Aorta (tissue), 5 donors: ENCODE data around the gene ANXA2R. TPM values are rescaled to one million over a fixed set of nuclear protein-coding genes. Genes with fewer than 3 reads are reported as not detected.
A peak's percentile ranks its signal among the peaks of the same experiment; 100 is the strongest.
"Not testable (repeated sequence)": the region's sequence is repeated elsewhere in the genome, so short reads cannot be mapped to it uniquely, and the experiment has no call there.

Source experiments
- ATAC-seq: fragments of 200-7000 bp; cut with Tn5 transposase; one replicate; pipeline ENCODE4 v1.9.1; 2022; ENCODE audit warnings: moderate library complexity; ENCODE audit not compliant: low FRiP score
- DNase-seq, 2 donors: peaks; one replicate each; pipeline ENCODE4 v3.0.0-alpha.2; 2020
- H3K27ac ChIP-seq, 2 donors: one replicate each; pipeline ENCODE4 v1.5.1; 2013; ENCODE audit warnings: low read length in 2 of 2, mild to moderate bottlenecking in 2 of 2, moderate library complexity in 2 of 2, control low read depth in 1 of 2, inconsistent platforms in 1 of 2, low read depth in 1 of 2
- H3K27me3 ChIP-seq, 2 donors: one replicate each; pipeline ENCODE4 v1.6.1; 2013; ENCODE audit warnings: control low read depth in 1 of 2, low read length in 1 of 2, mild to moderate bottlenecking in 1 of 2, moderate library complexity in 1 of 2; ENCODE audit not compliant: insufficient read depth in 2 of 2, control insufficient read depth in 1 of 2
- H3K36me3 ChIP-seq, 2 donors: one replicate each; pipeline ENCODE4 v1.6.1; 2013; ENCODE audit warnings: control low read depth in 1 of 2, low read length in 1 of 2, mild to moderate bottlenecking in 1 of 2; ENCODE audit not compliant: insufficient read depth in 2 of 2, control insufficient read depth in 1 of 2
- H3K4me1 ChIP-seq, 2 donors: one replicate each; pipeline ENCODE4 v1.6.1; 2013; ENCODE audit warnings: low read length in 2 of 2, control low read depth in 1 of 2, mild to moderate bottlenecking in 1 of 2, moderate library complexity in 1 of 2; ENCODE audit not compliant: insufficient read depth in 2 of 2, control insufficient read depth in 1 of 2
- H3K4me3 ChIP-seq, 2 donors: one replicate each; pipeline ENCODE4 v1.5.1; 2013; ENCODE audit warnings: low read length in 2 of 2, control low read depth in 1 of 2, mild to moderate bottlenecking in 1 of 2
- H3K9me3 ChIP-seq: one replicate; pipeline ENCODE4 v1.6.1; 2013; ENCODE audit warnings: mild to moderate bottlenecking, low read length; ENCODE audit not compliant: control insufficient read depth
- WGBS, 2 donors: extraction: QIAGEN DNeasy Blood & Tissue Kit; methylation state at CpG; one replicate each; pipeline ENCODE4 v1.1.7; 2013; 5-methylcytosine and 5-hydroxymethylcytosine counted together
- intact Hi-C, 2 donors: fragments of 100-400 bp; cut with DNase I; formaldehyde crosslinking; loops; one replicate each; pipeline versions ENCODE4 v1.14.2 to v1.15.0; 2022
- long read RNA-seq, 2 donors: library from polyadenylated mRNA; unstranded; transcript quantifications; one replicate each; pipeline ENCODE4 v2.0.0, GENCODE V29; 2020 to 2021
- polyA plus RNA-seq, 2 donors: library from polyadenylated mRNA; stranded (reverse); fragments of 200-250 nt; gene quantifications; one replicate each; pipeline ENCODE4 v1.2.3, GENCODE V29; 2013
- total RNA-seq, 2 donors: library from RNA; stranded (reverse); fragmentation: NEBNext Ultra II Directional; extraction: Animal tissue kit (Norgen Biotek cat#: 25700); gene quantifications; one replicate each; pipeline ENCODE4 v1.2.1, GENCODE V29; 2021
- donor health status: healthy with polysubstance abuse.
- donor health status: Bipolar disorder and iron deficiency.
- donor health status: DM: no; HTN: no; CAD: no.
- donor health status: DM: no; HTN: no; CAD: no.
- donor health status: DM: yes; HTN: yes; CAD: no.

Gene ANXA2R, protein sequence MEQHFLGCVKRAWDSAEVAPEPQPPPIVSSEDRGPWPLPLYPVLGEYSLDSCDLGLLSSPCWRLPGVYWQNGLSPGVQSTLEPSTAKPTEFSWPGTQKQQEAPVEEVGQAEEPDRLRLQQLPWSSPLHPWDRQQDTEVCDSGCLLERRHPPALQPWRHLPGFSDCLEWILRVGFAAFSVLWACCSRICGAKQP
- 1 to 10 TPM; 2.7 to 6.4 TPM for total RNA-seq
- 1 to 10 TPM in 1 of 2 donors, under 1 TPM in 1; 0.38 to 3.6 TPM for polyA plus RNA-seq
- long read RNA-seq, donor 1, partial matches to known transcripts, result 0 of 2 reads
- long read RNA-seq, donor 1, other reads (novel, unspliced or antisense), result 0 of 2 reads
- long read RNA-seq, donor 2, result 0 reads

GRCh38 chr5:43040287-43041098, at the start of gene ANXA2R:
TSS of gene ANXA2R (minus strand) at chr5:43040319. CDS start at chr5:43040046, 273 bp downstream.
- H3K4me3 ChIP-seq, result peak within 1 kb of the TSS; percentile 36 to 46
- H3K27me3 ChIP-seq, result no peaks in the 10 kb centered on the region
- ATAC-seq (peak; percentile 82), DNase-seq (peak; percentile 89 to 92)
- WGBS, 2 donors, result 12 to 13% methylated on average over 47 of the region's 47 CpGs
- intact Hi-C loops, result loop anchor here (2.0 to 10.0 kb wide), 3 partner anchors 46 to 96 kb away; no protein-coding TSS in a partner anchor
- H3K9me3 ChIP-seq, result no peaks in the 10 kb centered on the region
- H3K36me3 ChIP-seq, result no peaks in the 10 kb centered on the region
- H3K4me1 ChIP-seq, result no peaks in the 10 kb centered on the region
- peak within 1 kb of the TSS; percentile 12 to 50 for H3K27ac ChIP-seq

DNA sequence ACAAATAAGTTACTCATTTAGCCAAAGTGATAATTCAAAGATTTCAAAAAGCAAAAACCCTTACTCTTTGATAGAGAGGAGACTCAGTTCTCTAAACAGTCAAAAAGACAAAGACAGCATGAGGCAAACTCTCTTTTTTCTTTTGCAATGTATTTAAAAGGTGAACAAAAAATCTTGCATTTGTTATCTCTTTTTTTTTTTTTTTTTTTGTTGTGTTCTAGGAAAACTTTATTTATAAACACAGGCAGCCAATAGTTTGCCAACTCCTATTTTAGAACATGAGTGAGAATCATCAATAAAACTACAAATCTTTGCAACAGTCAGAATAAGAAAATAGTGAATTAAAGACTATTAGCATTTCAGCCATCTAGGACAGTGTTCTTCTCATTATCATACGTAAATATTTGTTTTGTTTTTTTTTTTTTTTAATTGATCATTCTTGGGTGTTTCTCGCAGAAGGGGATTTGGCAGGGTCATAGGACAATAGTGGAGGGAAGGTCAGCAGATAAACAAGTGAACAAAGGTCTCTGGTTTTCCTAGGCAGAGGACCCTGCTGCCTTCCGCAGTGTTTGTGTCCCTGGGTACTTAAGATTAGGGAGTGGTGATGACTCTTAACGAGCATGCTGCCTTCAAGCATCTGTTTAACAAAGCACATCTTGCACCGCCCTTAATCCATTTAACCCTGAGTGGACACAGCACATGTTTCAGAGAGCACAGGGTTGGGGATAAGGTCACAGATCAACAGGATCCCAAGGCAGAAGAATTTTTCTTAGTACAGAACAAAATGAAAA, 46.2 kb upstream of the ANXA2R start:
- H3K27me3 ChIP-seq, H3K9me3 ChIP-seq, H3K27ac ChIP-seq, ATAC-seq, H3K4me3 ChIP-seq, DNase-seq, intact Hi-C loops, H3K36me3 ChIP-seq, H3K4me1 ChIP-seq: not testable (repeated sequence)
- WGBS, 2 donors, result 87 to 90% methylated on average over 2 of the region's 5 CpGs

DNA sequence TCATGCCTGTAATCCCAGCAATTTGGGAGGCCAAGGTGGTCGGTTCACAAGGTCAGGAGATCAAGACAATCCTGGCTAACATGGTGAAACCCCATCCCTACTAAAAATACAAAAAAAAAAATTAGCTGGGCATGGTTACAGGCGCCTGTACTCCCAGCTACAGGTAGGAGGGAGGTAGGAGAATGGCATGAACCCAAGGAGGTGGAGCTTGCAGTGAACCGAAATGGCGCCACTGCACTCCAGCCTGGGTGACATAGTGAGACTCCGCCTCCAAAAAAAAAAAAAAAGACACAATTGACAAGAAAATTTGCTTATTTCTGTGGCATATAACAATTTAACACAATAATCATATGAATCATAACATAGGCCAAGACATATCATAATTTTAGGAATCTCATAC, 45.3 kb upstream of the ANXA2R start:
- H3K27ac ChIP-seq, result no peak overlapping the region
- H3K4me3 ChIP-seq, result no peak overlapping the region
- no peaks in the 10 kb centered on the region for H3K27me3 ChIP-seq
- no peaks in the 10 kb centered on the region for H3K36me3 ChIP-seq
- DNase-seq (no peak), ATAC-seq (no peak)
- H3K4me1 ChIP-seq, result no peaks in the 10 kb centered on the region
- intact Hi-C loops, result no loop called here
- WGBS, 2 donors, result 98% methylated on average over 5 of the region's 5 CpGs
- H3K9me3 ChIP-seq, result no peaks in the 10 kb centered on the region

GRCh38 chr5:43084468-43084867, 44.3 kb upstream of the ANXA2R start:
- ATAC-seq, H3K4me1 ChIP-seq, DNase-seq, H3K9me3 ChIP-seq, H3K36me3 ChIP-seq, H3K4me3 ChIP-seq, H3K27ac ChIP-seq, intact Hi-C loops, H3K27me3 ChIP-seq: not testable (repeated sequence)
- WGBS, 2 donors, result 97 to 99% methylated on average over 7 of the region's 7 CpGs

DNA sequence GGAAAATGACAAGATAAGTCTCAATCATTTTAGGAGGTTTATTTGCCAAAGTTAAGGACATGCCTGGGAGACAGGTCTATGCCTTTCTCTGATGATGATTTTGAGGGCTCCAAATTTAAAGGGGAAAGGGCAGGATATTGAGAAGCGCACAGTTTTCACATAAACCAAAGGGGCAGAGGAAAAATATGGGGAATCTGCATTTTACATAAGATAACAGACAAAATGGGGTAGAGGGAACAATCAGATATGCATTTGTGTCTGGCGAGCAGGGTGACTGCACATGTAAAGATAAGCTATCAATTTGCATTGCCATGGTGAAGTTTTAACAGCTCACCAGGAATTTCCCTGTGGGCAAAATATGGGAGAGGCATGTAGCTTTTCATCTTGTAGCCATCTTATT, 41.2 kb upstream of the ANXA2R start:
- H3K27me3 ChIP-seq, H3K4me1 ChIP-seq, DNase-seq, H3K36me3 ChIP-seq, H3K4me3 ChIP-seq, intact Hi-C loops, H3K27ac ChIP-seq, ATAC-seq, H3K9me3 ChIP-seq: not testable (repeated sequence)
- 92 to 96% methylated on average over 2 of the region's 2 CpGs for WGBS, 2 donors

- Histone ChIP-seq H3K9me3 (no peaks in the 10 kb centered on the region), H3K4me1 (no peaks in the 10 kb centered on the region), H3K27ac (no peak overlapping the region), H3K36me3 (no peaks in the 10 kb centered on the region), H3K27me3 (no peaks in the 10 kb centered on the region), H3K4me3 (no peak overlapping the region)
- DNase-seq, result no peak
- 63 to 76% methylated on average over 4 of the region's 4 CpGs for WGBS, 2 donors
- no peak for ATAC-seq
- intact Hi-C loops, result no loop called here
These were observed 38.8 kb upstream of the ANXA2R start for GRCh38 chr5:43078956-43079355.

- 83 to 92% methylated on average over 7 of the region's 7 CpGs for WGBS, 2 donors
These were observed 37.5 kb upstream of the ANXA2R start for GRCh38 chr5:43077446-43078191.

More at GRCh38 chr5:43077446-43078191, 37.5 kb upstream of the ANXA2R start:
- H3K4me1 ChIP-seq, H3K36me3 ChIP-seq, ATAC-seq, intact Hi-C loops, H3K4me3 ChIP-seq, DNase-seq, H3K9me3 ChIP-seq, H3K27me3 ChIP-seq, H3K27ac ChIP-seq: not testable (repeated sequence)
